ENCODE data around the gene ADAMTS7.
"Not testable (repeated sequence)": the region's sequence is repeated elsewhere in the genome, so short reads cannot be mapped to it uniquely, and the experiment has no call there.

The ADAMTS7 gene

GRCh38 chr15:78762985-78763795 lies 48.1 kb downstream of the ADAMTS7 start:
- DNase-seq = no peak

DNA sequence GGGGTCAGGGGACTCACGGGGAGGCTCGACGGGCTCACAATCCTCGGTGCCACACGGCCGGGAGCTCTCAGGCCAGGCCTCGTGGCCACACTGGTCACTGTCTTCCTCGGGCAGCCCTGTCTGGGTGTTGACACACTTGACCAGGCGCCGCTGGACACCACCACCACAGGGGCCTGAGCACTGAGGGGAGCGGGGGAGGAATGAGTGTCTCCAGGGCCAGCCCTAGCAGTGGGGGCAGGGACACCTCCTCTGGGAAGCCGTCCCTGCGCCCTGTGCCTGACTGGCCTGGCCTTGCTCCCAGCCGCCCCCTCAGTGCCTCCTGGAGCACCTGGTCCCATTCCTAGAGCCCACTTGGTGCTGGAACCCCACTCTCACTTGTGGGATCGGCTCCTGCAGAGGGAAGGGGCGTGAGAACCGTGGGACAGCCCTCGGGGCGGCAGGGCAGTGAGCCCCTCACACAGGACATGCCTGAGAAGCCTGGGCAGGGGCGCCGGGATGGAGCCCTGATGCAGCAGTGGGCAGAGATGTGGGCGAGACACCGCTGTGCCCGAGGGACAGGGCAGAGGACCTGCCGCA lies 48.8 kb downstream of the ADAMTS7 start:
- not testable (repeated sequence) for DNase-seq

- no peak for DNase-seq
Measured at GRCh38 chr15:78761891-78762385, 49.3 kb downstream of the ADAMTS7 start.

DNA sequence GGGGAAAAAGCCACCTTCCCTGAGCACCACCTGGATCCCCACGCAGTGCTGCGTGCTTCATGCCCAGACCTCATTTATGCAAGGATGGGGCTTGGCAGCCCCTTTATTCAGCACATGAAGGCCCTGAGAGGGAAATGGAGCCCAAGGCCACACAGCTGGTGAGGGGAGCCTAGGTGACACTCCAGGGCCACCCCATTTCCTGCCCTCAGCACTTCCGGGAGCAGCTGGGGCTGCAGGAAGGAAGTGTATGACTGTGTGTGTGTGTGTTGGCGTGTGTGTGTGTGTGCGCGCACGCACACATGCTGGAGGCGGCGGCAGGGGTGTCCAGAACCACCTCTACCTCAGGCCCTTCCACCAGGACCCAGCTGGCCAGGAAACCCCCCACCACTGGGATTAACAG lies 49.8 kb downstream of the ADAMTS7 start:
- DNase-seq = not testable (repeated sequence)

- DNase-seq = no peak
Measured at GRCh38 chr15:78761020-78761419, 50.2 kb downstream of the ADAMTS7 start.

DNA sequence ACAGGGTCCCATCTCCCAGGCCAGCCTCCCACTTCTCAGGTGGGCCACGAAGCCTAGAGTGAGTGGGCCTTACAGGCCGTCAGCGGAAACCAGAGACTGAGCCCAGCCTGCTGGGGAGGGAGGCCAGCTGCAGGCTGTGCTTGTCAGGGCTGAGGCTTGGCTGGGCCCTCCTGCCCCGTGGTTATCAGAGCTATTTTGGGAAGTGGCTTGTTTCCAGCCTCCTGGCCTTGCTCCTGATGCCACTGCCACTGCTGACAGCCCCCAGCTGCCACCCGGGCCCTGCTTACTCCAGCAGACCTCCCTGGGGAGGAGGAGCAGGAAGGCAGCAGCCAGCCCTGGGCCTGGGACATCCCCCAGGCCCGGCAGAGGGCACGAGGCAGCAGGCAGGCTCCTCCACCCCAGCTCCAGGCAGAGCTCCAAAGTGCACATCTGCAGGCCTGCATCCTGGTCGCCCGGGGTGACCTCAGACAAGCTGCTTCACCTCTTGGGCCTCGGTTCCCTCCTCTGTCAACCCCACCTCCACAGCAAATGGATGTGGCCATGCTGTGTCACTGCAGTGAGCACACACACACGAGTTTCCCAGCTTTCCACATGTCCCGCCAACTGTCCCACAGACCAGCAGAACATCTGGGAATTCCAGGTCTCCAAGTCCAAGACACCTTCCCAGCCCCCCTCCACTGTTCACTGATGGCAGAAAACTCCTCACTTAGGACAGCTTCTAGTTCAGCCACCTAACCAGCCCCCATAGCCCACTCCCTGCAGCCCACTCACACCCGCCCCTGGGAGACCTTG lies 51.0 kb downstream of the ADAMTS7 start:
- not testable (repeated sequence) for DNase-seq

- DNase-seq = not testable (repeated sequence)
Measured at GRCh38 chr15:78759361-78759998, 51.8 kb downstream of the ADAMTS7 start.

GRCh38 chr15:78758486-78759200 lies 52.6 kb downstream of the ADAMTS7 start:
- not testable (repeated sequence) for DNase-seq

DNA sequence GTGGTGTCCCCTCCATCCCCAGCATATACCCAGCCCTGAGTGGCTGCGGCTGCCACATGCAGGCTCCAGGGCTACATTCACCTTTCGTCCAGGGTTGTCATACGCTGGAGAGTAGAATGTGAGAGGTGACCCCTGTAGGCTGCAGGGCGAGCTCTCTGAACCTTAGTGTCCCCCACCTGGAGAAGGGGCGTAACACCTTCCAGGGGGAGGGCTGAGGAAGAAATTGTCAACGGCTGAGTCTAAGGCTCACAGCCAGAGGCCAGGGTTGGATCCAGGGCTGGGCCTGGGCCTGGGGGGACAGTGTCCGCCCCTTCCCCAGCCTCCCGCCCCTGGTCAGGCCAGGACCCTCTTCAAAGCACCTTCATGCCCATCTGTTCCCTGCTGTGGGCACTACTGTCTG lies 53.2 kb downstream of the ADAMTS7 start:
- not testable (repeated sequence) for DNase-seq

DNA sequence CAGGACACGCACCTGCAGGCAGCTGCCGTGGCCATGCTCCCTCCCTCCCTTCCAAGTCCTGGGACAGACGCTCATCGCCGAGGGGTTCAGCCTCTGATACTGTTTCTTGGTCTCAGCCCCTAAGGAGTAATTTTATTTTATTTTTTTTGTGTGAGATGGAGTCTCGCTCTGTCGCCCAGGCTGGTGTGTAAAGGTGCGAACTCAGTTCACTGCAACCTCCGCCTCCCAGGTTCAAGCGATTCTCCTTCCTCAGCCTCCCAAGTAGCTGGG lies 53.7 kb downstream of the ADAMTS7 start:
- no peak for DNase-seq

DNA sequence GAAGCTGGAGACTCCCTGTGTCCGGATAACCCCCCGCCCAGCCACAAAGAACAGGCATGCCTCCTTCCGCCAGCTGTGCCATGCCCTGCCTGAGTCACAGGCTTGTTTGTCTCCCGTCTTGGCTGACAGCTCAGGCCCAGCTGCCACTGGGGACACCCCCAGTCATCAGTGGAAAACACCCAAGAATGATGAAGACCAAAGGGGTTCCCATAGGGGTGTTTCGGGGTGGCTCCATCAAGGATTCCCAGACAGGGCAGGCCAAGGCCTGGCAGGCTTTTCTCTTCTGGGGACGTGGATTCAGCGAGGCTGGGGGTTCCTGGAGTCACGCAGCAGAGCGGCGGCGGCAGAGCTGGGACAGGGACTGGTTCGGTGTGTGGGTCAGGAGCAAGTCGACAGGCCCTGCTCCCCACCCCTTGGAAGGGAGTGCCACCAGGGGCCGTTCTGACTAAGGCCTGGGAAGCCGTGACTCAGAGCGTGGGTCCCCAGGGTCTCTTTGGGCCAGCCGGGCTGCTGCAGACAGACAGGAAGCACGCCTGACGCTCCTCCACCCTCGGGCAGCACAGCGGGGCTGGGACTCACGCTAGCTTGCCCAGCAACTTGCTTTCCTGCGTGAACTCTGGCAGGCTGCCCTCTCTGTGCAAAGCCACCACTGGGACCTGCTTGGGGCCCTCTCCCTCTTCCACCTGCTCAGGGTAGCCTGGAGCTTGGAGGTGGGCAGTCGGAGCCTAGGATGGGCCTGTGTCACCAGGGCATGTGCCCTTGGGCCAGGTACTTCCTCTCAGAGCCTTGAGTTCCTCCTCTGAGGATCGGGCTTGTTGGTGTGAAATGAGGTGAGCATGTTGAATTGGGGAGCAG lies 54.3 kb downstream of the ADAMTS7 start:
- DNase-seq = peak; percentile 76

DNA sequence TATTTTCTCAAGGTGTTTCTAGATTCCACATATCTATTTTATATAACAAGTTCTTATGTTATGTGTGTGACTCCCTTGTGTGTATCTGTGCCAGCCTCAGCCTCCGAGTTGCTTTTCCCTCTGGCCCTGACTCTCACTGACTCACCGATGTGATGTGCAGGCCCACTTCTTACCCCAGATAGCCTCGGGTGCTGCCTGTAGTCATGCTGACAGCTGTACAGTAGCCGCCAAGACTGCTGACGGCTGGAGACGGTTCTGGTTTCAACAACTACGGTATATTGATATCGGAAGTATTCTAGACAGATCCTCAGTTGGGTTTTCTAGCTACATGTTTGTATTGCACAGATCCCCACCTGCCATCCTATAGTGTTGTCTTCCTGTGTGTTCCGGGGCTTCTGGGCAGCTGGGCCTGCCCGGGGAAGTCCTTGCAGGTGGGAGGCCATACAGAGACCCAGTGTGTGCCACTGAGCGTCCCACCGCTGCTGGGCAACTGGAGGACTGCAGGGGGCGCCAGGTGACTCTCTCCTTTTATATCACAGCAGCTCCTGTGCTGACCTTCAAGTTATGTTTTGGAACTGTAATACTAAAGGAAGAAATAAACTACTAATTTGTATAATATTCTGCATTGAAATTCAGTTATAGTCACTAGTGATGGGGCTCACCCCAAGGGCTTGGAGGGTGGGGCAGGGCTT lies 55.2 kb downstream of the ADAMTS7 start:
- DNase-seq = peak; percentile 19

- not testable (repeated sequence) for DNase-seq
Measured at GRCh38 chr15:78754637-78755280, 56.5 kb downstream of the ADAMTS7 start.

DNA sequence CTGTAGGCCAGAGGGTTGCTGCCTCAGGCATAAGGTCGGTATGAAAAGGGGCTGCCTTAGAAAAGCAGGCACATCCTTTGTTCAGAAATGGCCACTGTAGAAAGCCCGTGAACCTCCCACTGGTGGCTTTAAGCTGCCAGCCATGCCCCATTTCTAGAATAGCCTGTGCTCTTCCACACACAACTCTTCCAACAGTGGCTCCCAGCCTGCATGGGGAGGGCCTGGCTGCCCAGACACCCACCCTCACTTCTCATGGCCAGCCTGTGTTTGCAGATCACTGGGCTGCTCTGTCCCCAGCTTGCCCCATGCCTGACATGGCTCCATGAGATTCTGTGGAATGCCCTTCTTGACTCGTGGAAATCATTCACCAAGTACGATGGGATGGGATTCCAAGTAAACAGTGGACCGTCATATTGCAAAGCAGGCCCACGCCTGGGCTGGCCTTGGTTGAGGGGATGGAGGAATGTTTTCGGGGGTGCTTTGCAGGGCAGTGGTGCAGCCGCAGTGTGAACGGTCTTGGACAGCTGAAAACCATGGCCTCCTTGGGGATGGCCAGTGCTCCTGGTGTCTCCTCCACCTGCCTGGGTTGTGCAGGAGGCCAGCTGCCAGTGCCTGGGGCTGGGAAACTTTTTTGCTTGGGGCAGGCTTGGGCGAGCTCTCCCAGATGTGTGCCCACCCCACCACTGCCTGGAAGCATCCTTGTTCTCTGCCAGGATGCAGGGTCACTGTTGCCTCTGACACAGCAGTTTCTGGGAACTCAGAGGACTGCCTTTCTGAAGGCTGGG lies 57.3 kb downstream of the ADAMTS7 start:
- DNase-seq = not testable (repeated sequence)

- DNase-seq = not testable (repeated sequence)
Measured at GRCh38 chr15:78753359-78753659, 58.0 kb downstream of the ADAMTS7 start.

- DNase-seq = no peak
Measured at GRCh38 chr15:78752492-78753358, 58.5 kb downstream of the ADAMTS7 start.

- DNase-seq = no peak
Measured at GRCh38 chr15:78751602-78751979, 59.7 kb downstream of the ADAMTS7 start.

DNA sequence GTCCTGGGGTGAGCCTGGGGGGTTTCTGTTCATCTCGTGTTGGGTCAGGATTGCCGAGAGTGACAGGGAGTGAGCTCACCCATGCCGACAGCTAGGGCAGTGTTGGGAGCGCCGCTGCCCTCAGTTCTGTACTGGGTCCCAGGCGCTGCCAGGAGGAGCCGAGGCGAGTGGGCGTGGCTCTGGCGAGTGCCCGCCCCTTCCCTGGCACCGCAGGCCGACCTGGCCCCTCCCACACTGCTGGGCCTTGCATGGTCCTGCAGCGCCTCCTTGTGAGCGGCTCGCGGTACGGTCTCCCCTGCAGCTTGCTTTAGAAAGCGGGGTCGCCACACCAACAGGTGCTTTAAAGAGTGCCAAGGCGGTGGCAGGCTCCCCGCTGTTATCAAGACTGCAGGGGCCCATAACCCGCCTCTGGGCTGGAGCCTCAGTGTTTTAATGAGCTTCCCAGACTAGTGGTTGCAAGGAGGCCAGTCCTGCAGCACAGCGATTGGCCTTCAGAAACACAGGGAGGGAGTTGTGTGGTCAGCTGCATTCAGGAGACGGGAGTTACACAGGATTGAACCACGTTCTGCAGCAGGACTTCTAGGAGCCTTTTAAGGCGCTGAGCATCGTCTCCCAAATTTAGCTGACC lies 60.2 kb downstream of the ADAMTS7 start:
- peak; percentile 95 for DNase-seq
